Cardiac muscle cell (in vitro differentiated cells and primary cell): ENCODE measurements around the gene TMEM50B. TPM values are rescaled to one million over a fixed set of nuclear protein-coding genes. Genes with fewer than 3 reads are reported as not detected.

Experiments used
- DNase-seq, 2 donors: peaks; one replicate each; pipeline versions ENCODE4 v3.0.0 to v3.0.0-alpha.2; 2010 to 2017; ENCODE audit warnings: low read depth in 1 of 2, low spot score in 1 of 2
- H3K27ac ChIP-seq: fragments of 200-600 bp; sonication (generic); 2 replicates; pipeline ENCODE4 v1.5.1; 2016
- H3K27me3 ChIP-seq: fragments of 200-600 bp; sonication (generic); 2 replicates; pipeline ENCODE4 v1.6.0; 2016; ENCODE audit warnings: control low read depth
- H3K36me3 ChIP-seq: fragments of 200-600 bp; sonication (generic); 2 replicates; pipeline ENCODE4 v1.5.1; 2016; ENCODE audit warnings: control low read depth
- H3K4me1 ChIP-seq: fragments of 200-600 bp; sonication (generic); 2 replicates; pipeline ENCODE4 v1.8.1; 2017; ENCODE audit warnings: low read depth, mild to moderate bottlenecking, mixed run types
- H3K4me3 ChIP-seq: fragments of 200-600 bp; sonication (generic); 2 replicates; pipeline ENCODE4 v1.5.1; 2016; ENCODE audit warnings: mild to moderate bottlenecking
- H3K9me3 ChIP-seq: fragments of 200-600 bp; sonication (generic); 2 replicates; pipeline ENCODE4 v1.5.1; 2017; ENCODE audit warnings: low read depth, mild to moderate bottlenecking, control low read depth
- polyA plus RNA-seq: library from polyadenylated mRNA; unstranded; fragments of >200 nt; fragmentation: Nextera tagmentation; extraction: Ambion mirVana; gene quantifications from 2 replicates; pipeline ENCODE4 v1.2.1, GENCODE V29; 2016
- total RNA-seq: library from RNA; depleted of rRNA; stranded (reverse); fragments of >200 nt; gene quantifications from 2 replicates; pipeline ENCODE4 v1.2.3, GENCODE V29; 2016
- TF ChIP-seq, protein P1 (sequence below): IDR thresholded peaks from 2 replicates; pipeline ENCODE4 v1.5.1; 2012; ENCODE audit warnings: low read depth, mild to moderate bottlenecking, low read length

The TMEM50B gene
- total RNA-seq (50.2 and 100 TPM in 2 replicates), polyA plus RNA-seq (85.0 and 138 TPM in 2 replicates)

DNA sequence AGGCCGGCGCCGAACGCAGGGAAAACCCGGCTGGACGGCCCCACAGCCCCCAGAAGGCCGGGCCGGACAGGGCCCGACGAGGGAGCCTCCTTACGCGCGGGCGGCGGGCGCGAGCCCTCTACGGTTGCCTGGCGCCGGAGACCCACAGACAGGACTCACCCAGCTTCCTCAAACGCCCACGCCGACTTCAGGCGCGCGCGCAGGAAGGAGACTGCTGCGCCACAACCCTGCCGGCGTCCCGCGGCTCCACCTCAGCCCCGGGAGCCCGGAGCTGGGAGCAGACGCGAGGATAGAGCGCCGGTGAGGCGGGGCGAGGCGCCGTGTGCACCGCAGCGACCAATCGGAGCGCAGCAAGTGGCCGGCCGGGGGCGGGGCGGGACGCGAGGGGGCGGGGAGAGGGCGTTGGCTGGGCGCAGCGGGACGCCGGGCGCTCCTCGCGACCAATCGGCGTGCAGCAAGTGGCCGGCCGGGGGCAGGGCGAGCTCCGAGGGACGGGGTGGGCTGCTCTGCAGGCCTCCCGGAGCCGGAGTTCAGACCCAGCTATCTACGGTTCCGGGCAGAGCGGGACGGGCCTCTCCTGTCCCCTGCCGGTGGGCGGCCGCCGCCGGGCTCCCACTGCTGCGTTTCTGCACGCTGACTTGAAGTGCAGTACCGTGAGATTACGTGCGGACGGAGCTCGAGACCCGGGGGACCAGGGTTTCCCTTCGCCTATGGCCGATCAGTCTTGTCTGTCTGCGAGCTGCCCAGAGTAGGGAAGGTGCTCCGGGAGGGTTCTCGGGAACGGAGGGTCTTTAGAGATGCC lies at the start of gene TMEM50B:
TSS of gene TMEM50B (minus strand) at position 296 of the 802 bp plus-strand sequence. CDS start 11,089 bp downstream, outside the sequence.
- Histone ChIP-seq H3K27ac (peak within 1 kb of the TSS; percentile 96), H3K4me3 (peak within 1 kb of the TSS; percentile 87), H3K36me3 (no peaks in the 10 kb centered on the region), H3K4me1 (peaks cover 10% of the 10 kb centered on the region), H3K9me3 (no peaks in the 10 kb centered on the region), H3K27me3 (no peaks in the 10 kb centered on the region)
- TF ChIP-seq, protein P1, sequence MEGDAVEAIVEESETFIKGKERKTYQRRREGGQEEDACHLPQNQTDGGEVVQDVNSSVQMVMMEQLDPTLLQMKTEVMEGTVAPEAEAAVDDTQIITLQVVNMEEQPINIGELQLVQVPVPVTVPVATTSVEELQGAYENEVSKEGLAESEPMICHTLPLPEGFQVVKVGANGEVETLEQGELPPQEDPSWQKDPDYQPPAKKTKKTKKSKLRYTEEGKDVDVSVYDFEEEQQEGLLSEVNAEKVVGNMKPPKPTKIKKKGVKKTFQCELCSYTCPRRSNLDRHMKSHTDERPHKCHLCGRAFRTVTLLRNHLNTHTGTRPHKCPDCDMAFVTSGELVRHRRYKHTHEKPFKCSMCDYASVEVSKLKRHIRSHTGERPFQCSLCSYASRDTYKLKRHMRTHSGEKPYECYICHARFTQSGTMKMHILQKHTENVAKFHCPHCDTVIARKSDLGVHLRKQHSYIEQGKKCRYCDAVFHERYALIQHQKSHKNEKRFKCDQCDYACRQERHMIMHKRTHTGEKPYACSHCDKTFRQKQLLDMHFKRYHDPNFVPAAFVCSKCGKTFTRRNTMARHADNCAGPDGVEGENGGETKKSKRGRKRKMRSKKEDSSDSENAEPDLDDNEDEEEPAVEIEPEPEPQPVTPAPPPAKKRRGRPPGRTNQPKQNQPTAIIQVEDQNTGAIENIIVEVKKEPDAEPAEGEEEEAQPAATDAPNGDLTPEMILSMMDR = peak; percentile 43
- DNase-seq = peak; percentile 96 to 98

DNA sequence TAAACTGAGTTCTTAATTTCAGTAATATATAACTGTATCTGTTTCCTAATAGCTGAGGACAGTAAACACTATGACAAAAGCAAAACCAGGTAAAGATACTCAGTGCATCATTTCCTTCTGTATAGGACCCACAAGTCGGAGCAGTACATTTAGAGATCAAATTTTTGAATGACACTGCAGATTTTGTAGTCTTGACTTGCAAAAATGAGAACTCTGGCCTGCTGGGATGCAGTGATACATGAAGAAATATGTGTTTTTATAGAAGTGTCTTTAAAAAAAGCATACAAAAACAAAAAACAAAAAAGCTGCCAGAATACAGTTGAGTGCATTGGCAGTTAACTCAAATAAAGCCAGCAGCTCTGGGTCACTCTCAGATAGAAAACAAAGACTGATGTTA lies 43.2 kb upstream of the TMEM50B start:
- no peak for DNase-seq
- H3K9me3 ChIP-seq = no peaks in the 10 kb centered on the region
- H3K27ac ChIP-seq = no peak overlapping the region
- peaks cover 39% of the 10 kb centered on the region for H3K36me3 ChIP-seq
- no peak overlapping the region for H3K4me3 ChIP-seq
- no peaks in the 10 kb centered on the region for H3K27me3 ChIP-seq
- no peaks in the 10 kb centered on the region for H3K4me1 ChIP-seq
- TF ChIP-seq, protein P1 = no peak

DNA sequence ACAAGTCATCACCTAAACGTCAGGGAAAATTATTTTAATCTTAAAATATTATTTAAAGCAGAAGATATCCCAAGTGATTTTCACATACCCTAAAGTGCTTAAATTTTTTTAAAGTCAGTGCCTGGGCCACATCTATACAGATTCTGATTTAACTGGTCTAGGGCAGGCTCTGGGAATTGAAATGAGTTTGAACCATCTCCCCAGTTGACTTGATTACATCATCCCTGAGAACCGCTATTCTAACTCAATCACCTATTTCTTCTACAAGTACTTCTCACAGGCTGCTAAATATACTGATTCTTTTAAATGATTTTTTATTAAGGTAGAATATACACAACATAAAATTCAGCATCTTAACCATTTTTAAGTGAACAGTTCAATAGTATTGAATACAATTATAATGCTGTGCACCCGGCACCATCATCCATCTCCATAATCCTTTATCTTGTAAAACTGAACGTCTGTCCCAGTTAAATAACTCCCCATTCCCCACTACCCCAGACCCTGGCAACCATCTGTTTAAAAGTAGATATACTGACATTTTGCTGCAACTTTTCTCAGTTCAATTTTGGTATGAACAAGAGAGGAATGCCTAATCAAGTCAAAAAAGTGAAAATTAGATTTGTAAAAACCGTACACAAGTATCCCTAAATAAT lies 42.7 kb upstream of the TMEM50B start:
- peaks cover 39% of the 10 kb centered on the region for H3K36me3 ChIP-seq
- no peak overlapping the region for H3K27ac ChIP-seq
- DNase-seq = no peak
- H3K4me3 ChIP-seq = no peak overlapping the region
- H3K4me1 ChIP-seq = no peaks in the 10 kb centered on the region
- TF ChIP-seq, protein P1 = no peak
- no peaks in the 10 kb centered on the region for H3K9me3 ChIP-seq
- no peaks in the 10 kb centered on the region for H3K27me3 ChIP-seq

DNA sequence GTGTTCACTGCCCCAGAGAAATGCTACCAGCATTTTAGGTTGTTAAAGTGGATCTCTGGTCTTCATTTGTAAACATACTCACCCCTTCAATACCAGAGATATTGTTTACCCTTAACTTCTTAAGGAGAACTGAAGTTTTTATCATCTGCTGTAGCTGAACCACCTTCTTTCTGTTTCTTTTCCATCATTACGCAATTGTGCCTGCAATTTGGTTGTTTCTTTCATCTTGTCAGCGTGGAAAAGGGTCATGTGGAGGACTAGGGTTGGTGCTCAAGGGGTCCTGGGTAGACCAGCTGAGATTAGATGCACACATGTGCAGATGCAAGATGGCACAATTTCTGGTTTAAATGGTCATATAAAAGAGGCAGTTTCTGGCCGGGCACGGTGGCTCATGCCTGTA lies 39.1 kb upstream of the TMEM50B start:
- Histone ChIP-seq H3K27me3 (no peaks in the 10 kb centered on the region), H3K4me1 (no peaks in the 10 kb centered on the region), H3K27ac (no peak overlapping the region), H3K36me3 (peaks cover 55% of the 10 kb centered on the region), H3K9me3 (no peaks in the 10 kb centered on the region), H3K4me3 (no peak overlapping the region)
- TF ChIP-seq, protein P1 = no peak
- no peak for DNase-seq

DNA sequence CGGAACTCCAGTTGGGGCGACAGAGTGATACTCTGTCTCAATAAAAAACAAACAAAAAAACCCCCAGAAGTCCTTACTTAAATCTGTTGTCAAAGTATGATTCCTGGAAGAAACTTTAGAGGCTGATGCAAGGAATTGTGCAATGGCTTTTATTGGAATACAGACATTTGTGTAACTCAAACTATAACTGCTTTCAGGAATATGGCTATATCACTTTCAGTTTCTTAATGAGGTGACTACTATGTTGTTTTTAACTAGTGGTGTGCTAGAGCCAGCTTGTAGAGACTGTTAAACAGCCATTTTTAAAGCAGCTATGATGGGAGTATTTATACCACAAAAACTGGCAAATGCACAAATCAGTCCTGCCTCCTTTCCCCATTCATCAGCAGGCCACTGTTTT lies 34.5 kb upstream of the TMEM50B start:
- H3K36me3 ChIP-seq = peaks cover 65% of the 10 kb centered on the region

More for the DNA sequence above, 34.5 kb upstream of the TMEM50B start:
- Histone ChIP-seq H3K4me1 (no peaks in the 10 kb centered on the region), H3K9me3 (no peaks in the 10 kb centered on the region), H3K27me3 (no peaks in the 10 kb centered on the region), H3K4me3 (no peak overlapping the region), H3K27ac (no peak overlapping the region)
- TF ChIP-seq, protein P1 = no peak
- DNase-seq = peak in 1 of 2 donors; percentile 56
